GM12878 (cell line): Measurements from ENCODE around the gene SERPINB8. TPM values are rescaled to one million over a fixed set of nuclear protein-coding genes. Genes with fewer than 3 reads are reported as not detected.

ENCODE experiments used
- ATAC-seq: fragments of 200-7000 bp; cut with Tn5 transposase; 3 replicates; pipeline ENCODE4 v1.9.1; 2020; ENCODE audit warnings: mild to moderate bottlenecking, moderate library complexity
- BruUV-seq: library from RNA; stranded (reverse); fragments of 400-500 nt; replicated peaks from 2 replicates; lab custom pipeline; 2021; lab: Mats Ljungman, UMichigan
- CTCF ChIA-PET: fragments of 300-600 bp; sonication (Branson Sonifier 250); formaldehyde crosslinking; extraction: SDS; loops from one replicate; lab custom pipeline; 2021; ENCODE audit warnings: inconsistent platforms; lab: Yijun Ruan, JAX
- POLR2A ChIA-PET: fragments of 350-600 bp; formaldehyde crosslinking; extraction: SDS; loops from one replicate; lab custom pipeline; 2021; ENCODE audit warnings: inconsistent platforms; lab: Charles Lee
- RAD21 ChIA-PET: fragments of 300-600 bp; sonication (Branson Sonifier 250); formaldehyde crosslinking; loops from one replicate; lab custom pipeline; 2023; ENCODE audit warnings: antibody characterized with exemption; ENCODE audit not compliant: unreplicated experiment; lab: Charles Lee
- SMC1A ChIA-PET: fragments of 300-600 bp; sonication (Branson Sonifier 250); formaldehyde crosslinking; loops from one replicate; lab custom pipeline; 2023; ENCODE audit not compliant: unreplicated experiment, uncharacterized antibody; lab: Charles Lee
- DNase-seq: peaks from one replicate; pipeline ENCODE4 v3.0.0-alpha.2; 2011; ENCODE audit warnings: low read depth, low spot score
- FAIRE-seq: peaks from 3 replicates; lab custom pipeline; 2011; peaks lifted over from hg19 to GRCh38; lab: Jason Lieb, UNC
- H2AFZ ChIP-seq: 2 replicates; pipeline ENCODE4 v1.6.0; 2011; ENCODE audit warnings: low read depth, low read length, control low read depth; ENCODE audit not compliant: control insufficient read depth
- H3K27ac ChIP-seq: 2 replicates; pipeline ENCODE4 v1.5.1; 2011; ENCODE audit warnings: control low read depth; ENCODE audit not compliant: control insufficient read depth, insufficient read depth
- H3K27me3 ChIP-seq, 2 experiments: replicated peaks in 1 of 2; 2 replicates each; pipeline versions ENCODE4 v1.6.0 to v1.6.1; 2011; ENCODE audit warnings: low read length in 1 of 2; ENCODE audit not compliant: control insufficient read depth in 2 of 2, insufficient read depth in 2 of 2
- H3K36me3 ChIP-seq, 2 experiments: 2 replicates each; pipeline ENCODE4 v1.5.1; 2011; ENCODE audit warnings: low read length in 1 of 2; ENCODE audit not compliant: control insufficient read depth in 2 of 2, insufficient read depth in 2 of 2
- H3K4me1 ChIP-seq: 2 replicates; pipeline ENCODE4 v1.6.1; 2011; ENCODE audit warnings: mild to moderate bottlenecking, low read length, moderate library complexity, mixed read lengths; ENCODE audit not compliant: control insufficient read depth, insufficient read depth
- H3K4me2 ChIP-seq: 2 replicates; pipeline ENCODE4 v1.6.0; 2011; ENCODE audit warnings: control low read depth; ENCODE audit not compliant: control insufficient read depth, insufficient read depth
- H3K4me3 ChIP-seq: fragments of 200-600 bp; sonication (generic); 2 replicates; pipeline ENCODE4 v1.5.1; 2016
- H3K79me2 ChIP-seq: 2 replicates; pipeline ENCODE4 v1.6.0; 2011; ENCODE audit warnings: low read length; ENCODE audit not compliant: control insufficient read depth, insufficient read depth
- H3K9ac ChIP-seq: 2 replicates; pipeline ENCODE4 v1.8.0; 2011; ENCODE audit warnings: low read length, control low read depth, mixed read lengths; ENCODE audit not compliant: control insufficient read depth, insufficient read depth
- H3K9me3 ChIP-seq: replicated peaks from 3 replicates; pipeline ENCODE4 v1.5.1; 2011; ENCODE audit warnings: mild to moderate bottlenecking, low read length; ENCODE audit not compliant: control insufficient read depth, insufficient read depth
- H4K20me1 ChIP-seq: 2 replicates; pipeline ENCODE4 v1.6.0; 2011; ENCODE audit not compliant: control insufficient read depth, insufficient read depth
- EED ChIP-seq: sonication (generic); IDR thresholded peaks from 2 replicates; pipeline ENCODE4 v1.6.1; 2016; ENCODE audit warnings: antibody characterized with exemption, low read depth
- EZH2 ChIP-seq: IDR thresholded peaks from 2 replicates; pipeline ENCODE4 v1.6.1; 2012; ENCODE audit warnings: low read depth, mild to moderate bottlenecking, control low read depth, inconsistent platforms, low read length, borderline replicate concordance; ENCODE audit not compliant: control insufficient read depth
- IRF3 ChIP-seq: fragments of 450-650 bp; IDR thresholded peaks from 2 replicates; pipeline ENCODE4 v1.6.1; 2014; ENCODE audit warnings: mild to moderate bottlenecking
- JUNB ChIP-seq: IDR thresholded peaks from 2 replicates; pipeline ENCODE4 v1.6.1; 2016; ENCODE audit warnings: antibody characterized with exemption, mild to moderate bottlenecking
- NFIC ChIP-seq: IDR thresholded peaks from 2 replicates; pipeline ENCODE4 v1.6.1; 2012; ENCODE audit warnings: low read depth, mild to moderate bottlenecking, inconsistent platforms, low read length, moderate library complexity
- NFYB ChIP-seq: IDR thresholded peaks from 2 replicates; pipeline ENCODE4 v1.6.1; 2011; ENCODE audit warnings: low read depth, mild to moderate bottlenecking, low read length, improper control_type of control experiment, moderate library complexity; ENCODE audit not compliant: insufficient read depth
- PBX3 ChIP-seq: IDR thresholded peaks from 2 replicates; pipeline ENCODE4 v1.6.1; 2011; ENCODE audit warnings: mild to moderate bottlenecking, low read depth, low read length, moderate library complexity; ENCODE audit not compliant: insufficient replicate concordance
- SREBF1 ChIP-seq: IDR thresholded peaks from 2 replicates; pipeline ENCODE4 v1.6.1; 2012; ENCODE audit warnings: mild to moderate bottlenecking, low read length
- STAT1 ChIP-seq: fragments of 450-650 bp; conservative IDR thresholded peaks from 2 replicates; pipeline ENCODE4 v1.6.1; 2014; ENCODE audit warnings: antibody characterized with exemption, mild to moderate bottlenecking
- TBL1XR1 ChIP-seq: IDR thresholded peaks from 2 replicates; pipeline ENCODE4 v1.6.1; 2012; ENCODE audit warnings: low read depth, low read length, improper control_type of control experiment
- WGBS: methylation state at CpG from one replicate; pipeline ENCODE4 v1.1.6; 2016; ENCODE audit warnings: low lambda C conversion rate; ENCODE audit not compliant: insufficient replicate concordance, insufficient coverage; ENCODE audit errors: missing lambda C conversion rate; 5-methylcytosine and 5-hydroxymethylcytosine counted together
- in situ Hi-C: fragments of 300-500 bp; cut with MboI; formaldehyde crosslinking; loops from 9 replicates; pipeline ENCODE4 v1.14.3; 2018; ENCODE audit warnings: mixed read lengths
- intact Hi-C: fragments of 100-400 bp; cut with micrococcal nuclease; formaldehyde crosslinking; loops from one replicate; pipeline ENCODE4 v1.14.2; 2022; ENCODE audit not compliant: unreplicated experiment
- polyA plus RNA-seq, 11 experiments: library from polyadenylated mRNA; depleted of rRNA in 4 of 11; unstranded in 6 of 11; stranded (reverse) in 5 of 11; fragments of >200 nt; fragmentation: Nextera tagmentation in 4 of 11; fragmentation: Illumina TruSeq in 1 of 11; extraction: Ambion mirVana in 4 of 11; extraction: Trizol in 1 of 11; gene quantifications; 1 replicate in 1 of 11; 2 replicates in 10 of 11; pipeline versions ENCODE4 v1.2.1 to v1.2.3, GENCODE V29; 2011 to 2016; ENCODE audit warnings: inconsistent platforms in 2 of 11, missing spikeins in 2 of 11, low read depth in 1 of 11
- total RNA-seq, 4 experiments: library from RNA; depleted of rRNA in 3 of 4; stranded (reverse); fragments of >200 nt in 3 of 4; fragmentation: Illumina TruSeq in 1 of 4; extraction: Trizol in 1 of 4; gene quantifications; 2 replicates each; pipeline versions ENCODE4 v1.2.1 to v1.2.3, GENCODE V29; 2013 to 2021
- TF ChIP-seq, protein P1 (sequence below): IDR thresholded peaks from 2 replicates; pipeline ENCODE4 v1.6.1; 2011; ENCODE audit warnings: borderline replicate concordance, low read depth, mild to moderate bottlenecking, moderate library complexity, low read length; ENCODE audit not compliant: insufficient read depth, poor library complexity, severe bottlenecking
- TF ChIP-seq, protein P2 (sequence below): fragments of 450-650 bp; IDR thresholded peaks from 2 replicates; pipeline ENCODE4 v1.6.1; 2016; ENCODE audit warnings: mild to moderate bottlenecking

Gene SERPINB8
- total and polyA plus RNA-seq, 10 of the 15 experiments (the other 5 are each of a cell fraction or from before 2014, with no cell fraction given), result 8.1 to 31.5 (median 16.7) TPM

GRCh38 chr18:63947051-63947790 is 22.7 kb upstream of the SERPINB8 start (continued):
- TF ChIP-seq PBX3 (no peak), JUNB (peak; percentile 54), NFYB (no peak)

DNA sequence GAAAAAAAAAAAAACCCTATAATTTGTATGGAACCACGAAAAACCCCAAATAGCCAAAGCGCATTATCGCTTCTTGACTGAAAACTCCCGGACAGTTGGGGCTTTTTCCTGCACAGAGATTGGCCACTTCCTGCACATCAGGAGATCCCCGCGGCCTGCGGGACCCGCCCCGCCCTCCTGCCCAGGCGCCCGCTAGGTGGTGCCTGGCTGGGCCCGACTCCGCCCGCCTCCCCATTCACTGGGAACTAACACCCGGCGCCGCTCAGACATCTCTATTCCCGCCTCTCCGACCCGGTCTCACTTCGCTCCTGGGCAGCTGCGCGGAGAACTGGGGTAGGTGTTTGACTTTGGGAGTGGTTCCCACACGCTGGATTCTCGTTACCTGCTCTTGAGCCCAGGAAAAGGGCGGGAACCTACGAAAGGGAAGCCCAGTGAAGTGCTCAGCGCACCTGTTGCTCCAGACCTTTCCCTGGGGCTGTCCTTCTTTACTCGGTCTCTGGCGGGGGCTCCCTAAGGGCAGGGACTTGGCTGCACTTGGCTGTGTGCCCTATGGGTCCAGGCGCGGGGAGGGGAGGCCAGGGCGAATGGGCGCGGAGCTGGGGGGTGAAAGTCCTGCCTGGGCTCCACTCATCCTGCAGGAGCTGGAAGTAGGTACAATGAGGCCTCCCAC is 20.7 kb upstream of the SERPINB8 start, which contains the start of gene HMSD:
TSS of gene HMSD (plus strand) at position 234 of the 670 bp plus-strand sequence. CDS start 4,155 bp downstream, outside the sequence.
- SMC1A ChIA-PET, result interaction anchor here (0.9 to 2.1 kb wide), 3 partner anchors 10 to 41 kb away, joined by 3 to 16 read pairs (median 4); no protein-coding TSS in a partner anchor
- ATAC-seq (peak; percentile 93), FAIRE-seq (peak; percentile 41), DNase-seq (peak; percentile 57)
- Histone ChIP-seq H2AFZ (peak within 1 kb of the TSS; percentile 92), H3K4me1 (peaks cover 9% of the 10 kb centered on the region), H3K27me3 (no peaks in the 10 kb centered on the region), H3K9ac (peak within 1 kb of the TSS; percentile 94), H3K9me3 (no peaks in the 10 kb centered on the region; the same call in 2 of the 3 replicates), H3K4me2 (peak within 1 kb of the TSS; percentile 79), H3K4me3 (peak within 1 kb of the TSS; percentile 89), H3K27ac (peak within 1 kb of the TSS; percentile 97), H4K20me1 (no peaks in the 10 kb centered on the region), H3K36me3 (peaks cover 1 to 8% of the 10 kb centered on the region in 2 experiments; a peak in 3 of 4 replicates), H3K79me2 (peaks cover 50% of the 10 kb centered on the region)
- in situ Hi-C loops, result no loop called here
- RAD21 ChIA-PET, result interaction anchor here (0.8 to 1.8 kb wide), 2 partner anchors 10 to 13 kb away, joined by 3 to 12 read pairs; no protein-coding TSS in a partner anchor
- intact Hi-C loops, result no loop called here
- TSS peak; percentile 72 for BruUV-seq
- CTCF ChIA-PET, result interaction anchor here (0.8 to 7.7 kb wide), 5 partner anchors 13 to 63 kb away, joined by 3 to 70 read pairs (median 4); no protein-coding TSS in a partner anchor
- POLR2A ChIA-PET, result interaction anchor here (1.0 to 1.8 kb wide), 5 partner anchors 11 to 55 kb away, joined by 3 to 6 read pairs (median 4); no protein-coding TSS in a partner anchor
- WGBS, result under 1% methylated on average over 30 of the region's 35 CpGs
- TF ChIP-seq, protein P1, sequence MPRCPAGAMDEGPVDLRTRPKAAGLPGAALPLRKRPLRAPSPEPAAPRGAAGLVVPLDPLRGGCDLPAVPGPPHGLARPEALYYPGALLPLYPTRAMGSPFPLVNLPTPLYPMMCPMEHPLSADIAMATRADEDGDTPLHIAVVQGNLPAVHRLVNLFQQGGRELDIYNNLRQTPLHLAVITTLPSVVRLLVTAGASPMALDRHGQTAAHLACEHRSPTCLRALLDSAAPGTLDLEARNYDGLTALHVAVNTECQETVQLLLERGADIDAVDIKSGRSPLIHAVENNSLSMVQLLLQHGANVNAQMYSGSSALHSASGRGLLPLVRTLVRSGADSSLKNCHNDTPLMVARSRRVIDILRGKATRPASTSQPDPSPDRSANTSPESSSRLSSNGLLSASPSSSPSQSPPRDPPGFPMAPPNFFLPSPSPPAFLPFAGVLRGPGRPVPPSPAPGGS, result peak; percentile 65
- TF ChIP-seq EZH2 (no peak), SREBF1 (no peak), EED (peak; percentile 92), NFIC (peak; percentile 27; the same call in 1 of the 2 replicates), TBL1XR1 (0 out of 2 replicates have a peak, but pooled peaks have one; percentile 25), IRF3 (no peak), STAT1 (no peak)
- TF ChIP-seq, protein P2, sequence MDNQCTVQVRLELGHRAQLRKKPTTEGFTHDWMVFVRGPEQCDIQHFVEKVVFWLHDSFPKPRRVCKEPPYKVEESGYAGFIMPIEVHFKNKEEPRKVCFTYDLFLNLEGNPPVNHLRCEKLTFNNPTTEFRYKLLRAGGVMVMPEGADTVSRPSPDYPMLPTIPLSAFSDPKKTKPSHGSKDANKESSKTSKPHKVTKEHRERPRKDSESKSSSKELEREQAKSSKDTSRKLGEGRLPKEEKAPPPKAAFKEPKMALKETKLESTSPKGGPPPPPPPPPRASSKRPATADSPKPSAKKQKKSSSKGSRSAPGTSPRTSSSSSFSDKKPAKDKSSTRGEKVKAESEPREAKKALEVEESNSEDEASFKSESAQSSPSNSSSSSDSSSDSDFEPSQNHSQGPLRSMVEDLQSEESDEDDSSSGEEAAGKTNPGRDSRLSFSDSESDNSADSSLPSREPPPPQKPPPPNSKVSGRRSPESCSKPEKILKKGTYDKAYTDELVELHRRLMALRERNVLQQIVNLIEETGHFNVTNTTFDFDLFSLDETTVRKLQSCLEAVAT, result peak; percentile 46; the same call in 1 of the 2 replicates
